Ovary (tissue), 3 donors: ENCODE measurements around the gene PVALB.

Experiments
- POLR2A ChIP-seq: fragments of 450-650 bp; IDR thresholded peaks from one replicate; pipeline ENCODE4 v1.6.1; 2017; ENCODE audit warnings: antibody characterized with exemption, mild to moderate bottlenecking, moderate library complexity
- TF ChIP-seq, protein P1 (sequence below), 3 donors: fragments of 450-650 bp in 2 of 3; fragments of 200-600 bp in 1 of 3; IDR thresholded peaks; one replicate each; pipeline versions ENCODE4 v1.5.1 to v1.8.0; 2016 to 2022; ENCODE audit warnings: antibody characterized with exemption in 3 of 3, mild to moderate bottlenecking in 1 of 3
- donor health status: DM: no; HTN: no; CAD: no.

DNA sequence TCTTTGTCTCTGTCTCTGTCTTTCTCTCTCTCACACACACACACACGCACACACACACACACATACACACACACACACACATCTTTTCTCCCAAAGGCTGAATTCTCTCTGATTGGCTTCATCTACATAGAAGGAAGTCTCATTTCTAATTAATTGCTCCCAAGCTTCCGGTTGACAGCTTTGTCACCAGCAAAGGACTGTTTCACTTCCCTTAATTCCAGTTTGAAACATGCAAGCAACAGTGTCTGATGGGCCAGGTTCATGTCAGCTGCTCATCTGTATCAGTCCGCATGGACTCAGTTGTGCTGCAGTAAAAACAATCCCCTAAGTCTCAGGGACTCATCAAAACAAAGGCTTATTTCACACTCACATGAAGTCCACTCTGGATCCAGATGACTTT lies 16.2 kb upstream of the PVALB start:
- TF ChIP-seq, protein P1, sequence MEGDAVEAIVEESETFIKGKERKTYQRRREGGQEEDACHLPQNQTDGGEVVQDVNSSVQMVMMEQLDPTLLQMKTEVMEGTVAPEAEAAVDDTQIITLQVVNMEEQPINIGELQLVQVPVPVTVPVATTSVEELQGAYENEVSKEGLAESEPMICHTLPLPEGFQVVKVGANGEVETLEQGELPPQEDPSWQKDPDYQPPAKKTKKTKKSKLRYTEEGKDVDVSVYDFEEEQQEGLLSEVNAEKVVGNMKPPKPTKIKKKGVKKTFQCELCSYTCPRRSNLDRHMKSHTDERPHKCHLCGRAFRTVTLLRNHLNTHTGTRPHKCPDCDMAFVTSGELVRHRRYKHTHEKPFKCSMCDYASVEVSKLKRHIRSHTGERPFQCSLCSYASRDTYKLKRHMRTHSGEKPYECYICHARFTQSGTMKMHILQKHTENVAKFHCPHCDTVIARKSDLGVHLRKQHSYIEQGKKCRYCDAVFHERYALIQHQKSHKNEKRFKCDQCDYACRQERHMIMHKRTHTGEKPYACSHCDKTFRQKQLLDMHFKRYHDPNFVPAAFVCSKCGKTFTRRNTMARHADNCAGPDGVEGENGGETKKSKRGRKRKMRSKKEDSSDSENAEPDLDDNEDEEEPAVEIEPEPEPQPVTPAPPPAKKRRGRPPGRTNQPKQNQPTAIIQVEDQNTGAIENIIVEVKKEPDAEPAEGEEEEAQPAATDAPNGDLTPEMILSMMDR (IDR thresholded peaks at IDR 0.05): no peak
- no peak for TF ChIP-seq POLR2A
